ENCODE data around the gene TIGD1.

The TIGD1 gene

DNA sequence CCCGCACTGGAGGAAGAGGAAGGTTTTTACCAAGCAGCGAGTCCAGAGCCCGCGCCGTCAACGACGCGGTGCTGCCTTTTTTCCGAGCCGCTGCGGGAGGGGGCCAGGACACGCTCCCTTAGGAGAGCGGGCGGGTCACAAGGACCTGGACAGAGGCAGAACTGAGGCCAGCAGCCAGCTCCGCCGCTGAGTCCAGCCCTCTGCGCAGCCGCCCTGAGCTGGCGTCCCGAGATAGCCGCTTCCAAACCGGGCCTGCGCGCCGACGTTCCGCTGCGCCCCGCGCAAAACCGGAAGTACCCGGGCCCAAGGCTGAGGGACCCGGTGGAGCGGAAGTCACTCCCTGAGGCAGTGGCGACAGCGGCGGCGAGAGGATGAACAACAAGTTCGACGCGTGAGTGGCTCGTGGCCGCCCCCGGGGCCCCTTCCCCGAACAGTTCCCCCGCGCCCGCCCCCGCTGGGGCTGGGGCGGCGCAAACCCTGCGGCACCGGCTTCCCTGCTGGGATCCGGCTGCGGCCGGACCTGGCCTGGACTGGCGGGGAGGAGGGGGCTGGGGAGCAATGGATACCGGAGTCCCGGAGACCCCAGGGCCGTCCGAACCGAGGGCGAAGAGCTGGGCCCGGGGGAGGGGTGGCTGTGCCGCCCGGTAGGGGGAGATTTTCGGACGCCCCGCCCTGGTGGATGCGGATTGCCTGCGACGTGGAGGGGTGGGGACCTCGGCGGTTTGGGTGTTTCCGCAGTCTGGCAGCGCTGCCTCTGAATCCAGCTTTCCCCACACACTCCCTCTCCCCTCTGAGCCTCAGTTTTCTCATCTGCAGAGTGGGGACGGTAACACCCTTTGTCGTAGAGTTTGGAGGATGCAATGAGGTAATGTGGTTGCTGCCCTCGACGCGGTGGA is at the start of gene TIGD1, which contains the start of gene EIF4E2:
TSS of gene TIGD1 (minus strand) at position 204 of the 896 bp plus-strand sequence. CDS start 675 bp downstream, outside the sequence.
TSS of gene EIF4E2 (plus strand) at position 336 of the 896 bp plus-strand sequence. CDS start at position 372, 36 bp downstream.
- peak; percentile 90 for DNase-seq (ENCODE audit: low spot score)

DNA sequence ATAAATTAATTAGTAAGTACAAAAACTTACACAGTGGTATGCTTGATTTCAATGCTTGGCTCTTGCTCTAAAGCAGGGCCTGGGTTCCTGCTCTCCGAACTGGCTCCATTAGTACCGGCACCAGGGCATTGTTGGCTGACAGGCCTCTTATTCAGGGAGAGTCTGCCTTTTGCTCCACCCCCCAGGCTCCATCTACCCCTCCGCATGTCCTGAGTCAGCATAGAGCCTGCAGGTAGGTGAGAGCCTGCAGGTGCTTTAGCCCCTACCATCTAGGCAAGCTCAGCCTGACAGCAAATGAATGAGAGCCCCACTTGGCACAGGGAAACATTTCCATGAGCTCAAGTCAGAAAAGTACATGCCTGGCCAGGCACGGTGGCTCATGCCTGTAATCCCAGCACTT is 47.9 kb upstream of the TIGD1 start:
- no peak for DNase-seq (ENCODE audit: low spot score)

DNA sequence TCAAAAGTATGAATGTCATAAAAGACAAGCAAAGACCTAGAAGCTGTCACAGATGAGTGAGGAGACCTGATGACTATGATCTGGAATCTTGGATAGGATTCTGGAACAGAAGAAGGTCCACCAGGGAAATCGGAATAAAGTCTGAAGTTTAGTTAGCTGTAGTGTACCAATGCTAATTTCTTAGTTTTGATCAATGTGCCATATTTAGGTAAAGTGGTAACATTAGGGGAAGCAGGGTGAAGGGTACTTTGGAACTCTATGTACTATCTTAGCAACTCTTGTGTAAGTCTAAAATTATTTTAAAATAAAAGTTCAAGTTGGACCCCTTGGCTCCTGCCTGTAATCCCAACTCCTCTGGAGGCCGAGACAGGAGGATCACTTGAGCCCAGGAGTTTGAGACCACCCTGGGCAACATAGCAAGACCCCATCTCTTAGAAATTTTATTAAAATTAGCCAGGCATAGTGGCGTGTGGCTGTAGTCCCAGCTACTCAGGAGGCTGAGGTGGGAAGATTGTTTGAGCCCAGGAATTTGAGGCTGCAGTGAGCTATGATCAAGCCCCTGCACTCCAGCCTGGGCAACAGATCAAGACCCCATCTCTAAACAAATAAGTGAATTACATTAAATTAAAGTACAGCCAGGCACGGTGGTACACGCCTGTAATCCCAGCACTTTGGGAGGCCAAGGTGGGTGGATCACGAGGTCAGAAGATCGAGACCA is 47.2 kb upstream of the TIGD1 start:
- DNase-seq (ENCODE audit: low spot score): no peak

DNA sequence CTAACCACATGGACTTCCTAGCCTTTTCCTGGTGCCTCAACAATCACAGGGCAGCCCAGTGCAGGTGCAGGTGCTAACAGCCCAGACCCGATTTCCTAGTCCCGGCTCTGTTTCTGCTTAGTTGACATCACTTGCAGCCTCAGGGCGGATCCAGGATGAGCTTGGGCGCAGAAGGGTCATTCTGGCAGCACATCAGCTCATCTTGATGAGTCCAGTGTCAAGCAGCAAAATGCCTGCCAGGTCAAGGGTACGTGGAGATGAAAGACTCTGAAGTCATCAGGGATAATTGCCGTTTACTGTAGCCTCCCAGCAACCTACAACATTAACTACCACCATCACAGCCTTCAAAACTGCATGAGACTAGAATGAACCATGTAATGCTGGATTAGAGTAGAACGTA is 43.6 kb upstream of the TIGD1 start:
- no peak for DNase-seq (ENCODE audit: low spot score)

DNA sequence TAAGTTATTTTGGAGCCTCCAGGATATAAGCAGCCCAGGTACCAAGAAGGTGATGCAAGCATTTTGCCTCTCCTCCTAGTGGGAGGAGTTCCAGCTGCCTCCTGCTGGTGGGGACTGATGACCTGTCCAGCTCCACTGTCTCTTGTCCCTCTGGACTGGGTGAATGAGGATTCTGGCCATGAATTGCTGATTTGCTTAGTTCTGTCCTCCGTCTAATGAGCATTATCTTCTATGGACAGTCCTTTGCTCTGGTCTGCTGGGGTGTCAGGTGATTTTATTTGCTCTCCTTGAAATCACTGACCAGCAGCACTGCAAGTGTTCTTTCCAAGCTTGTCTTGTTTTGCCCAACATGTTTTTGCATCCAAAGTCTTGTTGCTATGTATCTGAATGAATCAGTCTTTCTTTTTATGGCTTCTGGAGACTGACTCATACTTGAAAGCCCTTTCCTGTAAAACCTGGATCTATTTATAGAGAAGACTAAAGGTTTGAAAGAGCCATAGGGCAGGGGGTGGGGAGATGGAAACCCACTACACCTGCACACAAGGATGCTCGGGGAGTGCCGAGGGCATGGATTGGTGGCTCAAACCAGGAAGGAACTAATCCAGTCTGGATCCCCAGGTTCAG is 42.5 kb upstream of the TIGD1 start:
- DNase-seq (ENCODE audit: low spot score): no peak

DNA sequence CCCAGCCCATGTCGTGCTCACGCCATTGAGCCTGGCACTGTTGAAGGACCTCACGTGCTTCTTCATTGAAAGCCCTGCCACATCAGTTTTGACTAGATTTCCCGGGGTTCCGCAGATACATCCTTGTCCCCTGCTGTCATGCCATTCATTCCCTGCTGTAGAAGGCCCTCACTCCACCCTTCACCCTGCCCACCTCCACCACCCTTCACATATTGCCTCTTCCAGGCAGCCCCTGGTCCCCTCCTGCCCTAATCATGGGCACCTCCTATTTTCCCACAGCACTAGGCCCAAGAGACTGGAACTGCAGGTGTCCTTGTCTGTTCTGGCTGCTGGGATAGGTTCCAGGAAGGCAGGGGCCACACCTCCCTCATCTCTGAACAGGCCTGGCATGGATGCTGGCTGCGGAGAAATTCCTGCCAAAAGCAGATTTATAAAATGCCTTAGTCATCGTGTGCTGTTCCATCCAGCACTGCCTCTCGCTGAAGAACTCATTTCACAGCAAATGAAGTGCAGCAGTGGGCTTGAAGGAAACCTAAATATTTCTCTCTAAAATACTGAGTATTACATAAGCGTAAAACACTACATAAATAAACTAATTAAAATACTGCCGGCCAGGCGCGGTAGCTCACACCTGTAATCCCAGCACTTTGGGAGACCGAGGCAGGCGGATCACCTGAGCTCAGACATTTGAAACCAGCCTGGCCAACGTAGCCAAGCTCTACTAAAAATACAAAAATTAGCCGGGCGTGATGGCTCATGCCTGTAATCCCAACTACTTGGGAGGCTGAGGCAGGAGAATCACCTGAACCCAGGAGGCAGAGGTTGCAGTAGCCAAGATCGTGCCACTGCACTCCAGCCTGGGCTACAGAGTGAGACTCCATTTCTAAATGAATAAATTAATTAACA is 38.6 kb upstream of the TIGD1 start:
- DNase-seq (ENCODE audit: low spot score): peak; percentile 38

DNA sequence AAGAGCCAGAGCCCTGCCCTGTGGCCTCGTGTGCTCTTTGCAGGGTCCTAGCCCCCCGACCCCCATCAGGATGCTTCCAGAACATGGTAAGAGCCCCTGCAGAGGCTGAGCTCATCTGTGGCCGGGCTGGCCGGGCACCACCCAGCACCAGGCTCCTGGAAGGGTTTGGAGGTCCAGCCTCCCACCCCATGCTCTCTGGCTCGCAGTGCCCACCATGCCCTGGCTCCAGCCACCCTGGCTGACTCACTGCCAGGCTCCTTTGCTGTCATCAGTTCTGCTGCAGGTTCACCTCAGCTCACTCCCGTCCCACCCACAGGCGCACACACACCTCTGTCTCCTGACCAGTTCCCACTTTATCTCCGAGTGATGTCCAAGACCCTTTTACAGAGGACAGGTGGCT is 37.7 kb upstream of the TIGD1 start:
- no peak for DNase-seq (ENCODE audit: low spot score)

DNA sequence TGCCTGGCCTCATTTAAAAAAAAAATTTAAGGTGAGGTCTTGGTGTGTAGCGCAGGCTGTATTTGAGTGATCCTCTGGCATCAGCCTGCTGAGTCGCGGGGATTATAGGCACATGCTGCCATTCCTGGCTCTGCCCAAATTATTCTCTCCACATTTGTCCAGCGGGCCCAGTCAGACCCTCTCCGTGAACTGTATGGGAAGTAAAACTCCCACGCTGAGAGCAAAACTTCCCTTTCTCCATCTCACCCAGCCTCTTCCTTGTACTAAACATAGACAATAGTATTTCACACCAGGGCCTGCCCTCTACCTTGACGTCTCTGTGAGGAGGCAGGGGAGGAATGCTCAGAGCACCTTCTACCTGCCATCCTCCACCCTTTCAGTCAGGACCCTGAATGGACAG is 37.2 kb upstream of the TIGD1 start:
- DNase-seq (ENCODE audit: low spot score): no peak

DNA sequence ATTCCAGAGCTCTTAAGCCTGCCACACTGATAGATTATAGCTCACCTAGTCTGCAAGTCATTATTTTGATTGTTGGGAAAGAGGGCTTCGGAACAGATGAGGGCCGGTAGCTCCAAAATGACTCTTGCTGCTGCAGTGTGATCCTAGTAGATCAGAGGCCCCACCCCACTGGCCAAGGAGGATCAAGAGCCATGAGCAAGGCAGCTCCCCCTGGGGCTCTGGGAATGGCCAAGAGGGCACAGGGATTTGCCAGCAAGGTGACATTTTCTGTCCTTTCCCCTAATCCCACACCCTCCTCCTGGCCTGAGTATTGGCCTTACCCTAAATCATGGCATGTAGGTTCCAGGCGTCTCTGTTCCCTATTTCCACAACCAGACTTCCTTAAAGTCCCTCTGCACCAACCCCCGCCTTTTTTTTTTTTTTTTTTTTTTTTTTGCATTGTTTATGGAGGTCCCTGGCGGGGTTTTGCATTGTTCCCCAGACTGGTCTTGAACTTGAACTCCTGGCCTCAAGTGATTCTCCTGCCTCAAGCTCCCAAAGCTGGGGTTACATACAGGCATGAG is 36.7 kb upstream of the TIGD1 start:
- no peak for DNase-seq (ENCODE audit: low spot score)

DNA sequence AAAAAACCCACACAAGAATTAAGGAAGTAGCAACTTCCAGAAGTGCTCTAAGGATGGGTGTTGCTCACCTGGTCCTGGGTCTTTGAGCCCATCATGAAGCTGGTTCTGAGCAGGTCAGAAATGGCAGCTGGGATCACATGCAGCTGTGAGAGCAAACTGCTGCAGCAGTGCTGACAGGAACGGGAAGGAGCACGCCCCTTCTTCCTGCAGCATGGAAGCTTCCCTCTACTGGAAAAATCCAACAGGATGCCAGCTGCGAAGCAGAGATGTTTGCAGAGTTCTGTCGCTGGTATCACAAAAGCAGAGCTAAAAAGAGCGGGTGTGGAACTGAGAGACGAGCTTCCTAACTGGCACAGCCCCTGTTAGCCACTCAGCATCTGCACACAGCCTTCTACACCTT is 33.9 kb upstream of the TIGD1 start:
- no peak for DNase-seq (ENCODE audit: low spot score)

DNA sequence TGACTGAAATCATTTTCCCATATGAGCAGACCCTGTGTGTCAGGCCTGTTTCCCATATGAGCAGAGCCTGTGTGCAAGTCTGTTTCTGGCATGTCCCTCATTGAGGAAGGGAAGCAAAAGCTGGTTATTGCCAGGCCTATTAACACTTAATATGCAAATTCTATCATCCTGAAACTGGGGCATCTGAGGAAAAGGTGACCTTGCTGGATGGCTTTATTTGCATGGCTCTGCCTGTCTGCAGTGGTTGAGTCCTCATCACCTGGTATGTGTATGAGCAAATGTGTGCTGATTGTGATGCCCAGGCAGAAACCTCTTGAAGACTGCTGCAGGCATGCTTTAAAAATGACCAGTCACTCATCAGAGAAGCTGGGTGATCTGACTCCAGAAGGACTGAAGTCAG is 31.4 kb upstream of the TIGD1 start:
- DNase-seq (ENCODE audit: low spot score): no peak

DNA sequence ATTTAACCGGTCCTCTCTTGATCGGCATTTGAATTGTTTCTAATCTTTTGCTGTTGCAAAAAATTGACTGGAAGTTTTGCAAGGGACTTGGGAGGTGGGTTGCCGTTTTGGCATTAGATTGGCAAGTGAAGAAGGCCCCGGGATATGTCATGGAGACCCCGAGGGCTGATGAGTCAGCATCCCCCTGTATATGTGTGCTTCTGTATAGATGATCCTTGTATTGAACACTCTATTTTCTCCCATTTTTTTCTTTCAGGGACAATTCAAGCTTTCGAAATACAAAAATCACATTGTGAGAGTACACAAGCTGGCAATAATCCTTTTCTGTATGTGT is 30.3 kb upstream of the TIGD1 start:
- DNase-seq (ENCODE audit: low spot score): no peak

DNA sequence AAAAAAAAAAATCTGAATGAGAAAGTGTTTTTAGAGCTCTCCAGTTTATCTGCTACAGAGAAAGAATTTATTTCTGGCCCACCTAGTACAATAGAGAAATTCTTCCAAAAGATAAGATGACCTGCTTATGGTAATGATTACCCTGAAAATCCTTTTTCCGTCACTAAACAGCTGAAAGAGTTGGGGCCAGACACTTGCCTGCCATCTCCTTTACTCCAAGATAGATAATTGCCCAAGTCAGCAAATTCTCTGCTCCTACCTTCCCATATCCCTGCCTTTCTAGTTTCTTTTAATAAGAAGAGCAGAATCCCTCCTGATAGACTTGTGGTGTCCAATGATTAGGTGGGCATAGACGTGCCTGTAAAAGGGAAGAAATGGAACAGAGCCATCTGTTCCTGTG is 28.3 kb upstream of the TIGD1 start:
- no peak for DNase-seq (ENCODE audit: low spot score)

DNA sequence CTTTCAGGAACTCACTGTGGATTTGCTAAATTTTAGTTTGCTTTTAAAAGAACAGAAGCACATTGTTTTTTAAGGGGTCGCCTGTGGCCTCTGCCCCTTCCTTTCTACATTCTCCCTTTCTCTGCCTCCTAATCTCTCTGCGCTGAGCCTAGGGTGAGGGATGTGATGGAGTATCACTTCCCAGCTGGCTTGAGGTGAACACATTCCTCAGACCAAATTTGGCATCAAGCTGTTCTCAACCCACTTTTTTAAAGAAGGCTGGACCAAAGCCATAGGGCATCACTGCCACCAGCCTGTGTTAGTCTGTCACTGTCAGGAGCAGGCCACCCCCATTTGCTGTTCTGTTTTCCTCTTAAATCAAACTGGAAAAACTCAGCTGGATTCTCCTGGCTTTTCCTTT is 27.5 kb upstream of the TIGD1 start:
- DNase-seq (ENCODE audit: low spot score): no peak

DNA sequence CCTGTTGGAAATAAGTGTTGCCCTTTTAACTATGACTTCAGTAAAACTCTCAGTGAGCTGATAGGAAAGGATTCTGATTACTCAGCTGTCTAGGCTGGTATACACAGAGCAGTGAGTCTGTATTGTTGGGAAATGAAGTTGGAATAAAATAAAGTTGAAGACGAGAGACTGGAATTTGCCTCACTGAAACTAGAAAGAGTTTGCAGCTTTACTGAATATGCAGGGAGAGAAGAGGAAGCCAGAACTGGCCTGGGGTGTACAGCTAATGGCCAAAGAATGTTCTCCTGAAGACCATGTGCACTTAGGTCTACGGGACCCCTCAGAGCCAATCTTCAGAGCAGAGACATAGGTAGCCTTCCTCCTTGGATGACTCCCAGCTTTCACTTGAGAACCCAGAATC is 26.6 kb upstream of the TIGD1 start:
- DNase-seq (ENCODE audit: low spot score): no peak

DNA sequence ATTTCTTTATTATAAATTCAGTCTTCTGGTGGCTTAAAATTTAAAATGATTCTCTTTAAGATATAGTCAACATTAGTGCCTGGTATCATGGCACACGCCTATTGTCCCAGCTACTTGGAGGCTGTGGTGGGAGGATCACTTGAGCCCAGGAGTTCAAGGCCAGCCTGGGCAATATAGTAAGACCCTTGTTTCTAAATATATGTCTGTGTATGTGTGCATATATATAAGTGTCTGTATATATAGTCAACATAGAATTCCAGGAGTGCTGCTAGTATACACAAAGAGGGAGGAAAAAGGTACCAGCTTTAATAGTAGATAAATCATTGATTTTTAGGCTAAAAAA is 25.0 kb upstream of the TIGD1 start:
- no peak for DNase-seq (ENCODE audit: low spot score)

DNA sequence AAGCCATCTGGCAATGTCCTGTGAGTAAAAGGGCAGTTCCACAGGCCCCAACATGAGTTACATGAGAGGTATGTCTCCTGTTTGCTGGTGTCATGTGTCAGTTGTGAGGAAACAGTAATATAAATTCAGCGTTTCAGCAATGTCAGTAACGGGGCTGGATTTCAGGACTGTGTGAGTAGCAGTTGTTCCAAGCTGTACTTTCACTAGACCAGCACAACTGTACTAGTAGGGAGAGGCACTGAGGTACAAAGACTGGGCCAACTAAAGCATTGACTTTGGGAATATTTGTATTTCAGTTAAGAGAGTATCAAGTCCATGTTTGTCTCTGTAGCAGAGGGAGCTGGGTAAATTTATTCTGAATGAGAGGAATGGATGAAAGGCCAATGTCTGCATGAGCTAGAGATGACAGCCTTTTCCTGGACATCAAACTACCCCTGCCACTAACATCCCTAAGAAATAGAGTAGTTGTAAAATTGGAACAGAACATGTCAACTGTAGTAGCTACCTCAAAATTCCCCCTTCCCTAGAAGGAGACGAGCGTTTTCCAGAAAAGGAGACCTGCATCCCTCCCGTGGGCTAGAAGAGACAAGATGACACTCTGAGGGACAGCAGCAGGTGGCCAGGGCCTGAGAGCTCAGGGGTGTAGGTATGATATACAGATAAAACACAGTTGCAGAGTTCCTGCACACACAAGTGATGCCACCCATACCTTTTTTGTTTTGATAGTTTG is 24.5 kb upstream of the TIGD1 start:
- DNase-seq (ENCODE audit: low spot score): no peak

DNA sequence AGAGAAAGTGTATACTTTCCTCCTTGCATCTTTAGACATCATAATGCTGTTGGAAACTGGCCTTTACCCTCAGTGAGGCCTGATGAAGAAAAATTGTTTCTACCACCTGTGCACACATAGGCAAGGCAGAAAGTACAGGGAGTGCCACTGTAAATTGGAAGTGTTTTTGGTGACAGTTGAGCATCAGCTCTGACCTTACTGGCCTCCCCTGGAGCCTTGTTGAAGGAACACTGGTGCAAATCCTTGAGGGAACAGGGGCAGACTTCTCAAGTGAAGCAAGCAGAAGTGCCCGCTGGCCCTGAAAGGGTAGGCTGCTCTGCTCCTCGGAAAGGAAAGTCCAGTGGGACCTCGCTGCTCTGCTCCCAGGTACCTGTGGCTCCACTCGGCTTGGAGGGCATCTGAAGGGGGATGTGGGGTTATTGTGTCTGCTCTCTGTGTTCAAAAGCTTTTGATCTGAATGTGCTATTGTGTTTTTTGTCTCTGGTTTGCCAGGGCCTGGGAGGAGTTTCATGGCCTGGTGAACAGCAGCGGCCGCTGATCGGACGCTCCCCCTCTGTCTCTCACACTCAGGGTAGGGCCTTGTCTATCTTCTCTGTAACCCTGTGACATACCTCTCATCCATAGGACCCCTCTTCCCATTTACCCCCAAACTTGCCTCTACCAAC is 23.5 kb upstream of the TIGD1 start:
- DNase-seq (ENCODE audit: low spot score): peak; percentile 77

DNA sequence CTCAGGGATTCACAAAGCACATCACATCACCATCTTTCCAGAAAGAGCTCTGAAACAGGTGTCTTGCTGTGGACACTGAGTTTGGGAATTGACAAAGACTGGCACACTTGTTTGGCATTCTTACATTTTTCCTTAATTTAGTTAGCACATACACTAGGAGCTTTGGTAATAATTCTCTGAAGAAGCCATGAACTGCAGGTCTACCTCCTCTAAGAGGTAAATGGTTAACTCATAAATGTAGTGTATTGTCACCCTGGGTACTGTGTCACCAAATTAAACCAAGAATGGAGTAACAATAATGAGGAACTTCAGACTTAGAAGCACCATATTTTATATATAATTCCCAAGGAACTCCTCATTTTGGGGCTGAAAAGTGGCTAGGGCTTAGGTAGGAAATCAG is 22.7 kb upstream of the TIGD1 start:
- DNase-seq (ENCODE audit: low spot score): no peak

DNA sequence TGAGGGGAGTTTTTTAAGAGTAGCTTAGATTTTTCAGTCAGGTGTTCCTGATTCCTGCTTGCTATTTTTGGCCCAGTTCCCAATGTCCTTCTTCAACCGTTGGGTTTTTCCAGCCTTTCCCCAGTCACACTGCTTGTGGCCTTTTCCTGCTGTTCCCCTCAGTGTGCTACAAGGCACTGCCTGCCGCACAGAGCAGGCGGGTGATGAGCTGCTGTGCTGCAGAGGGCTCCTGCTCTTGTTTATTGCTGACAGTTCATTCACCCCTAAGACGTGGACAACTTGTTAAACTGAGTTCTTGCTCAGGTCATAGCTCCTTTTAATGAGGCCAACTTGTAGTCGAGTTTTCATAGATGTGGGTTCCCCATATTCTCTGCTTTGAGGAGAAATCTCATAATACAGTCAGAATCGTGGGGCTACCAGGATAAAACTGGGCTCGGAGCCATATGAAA is 20.7 kb upstream of the TIGD1 start:
- DNase-seq (ENCODE audit: low spot score): peak; percentile 66

Data from pons (tissue), 1 donor.